Testis (tissue), 3 donors: ENCODE measurements around the gene MCC. TPM values are rescaled to one million over a fixed set of nuclear protein-coding genes. Genes with fewer than 3 reads are reported as not detected.

ENCODE experiments used
- DNase-seq: peaks from one replicate; pipeline ENCODE4 v3.0.0-alpha.2; 2019
- H3K27ac ChIP-seq, 2 donors: fragments of 200-600 bp; sonication (generic); one replicate each; pipeline ENCODE4 v1.5.1; 2019
- H3K27me3 ChIP-seq: fragments of 200-600 bp; sonication (generic); one replicate; pipeline ENCODE4 v1.5.1; 2019
- H3K36me3 ChIP-seq: fragments of 200-600 bp; sonication (generic); one replicate; pipeline ENCODE4 v1.5.1; 2017; ENCODE audit warnings: low read depth; ENCODE audit errors: missing control alignments
- H3K4me1 ChIP-seq: fragments of 200-600 bp; sonication (generic); one replicate; pipeline ENCODE4 v1.5.1; 2019
- H3K4me3 ChIP-seq, 2 donors: fragments of 200-600 bp; sonication (generic); one replicate each; pipeline ENCODE4 v1.5.1; 2017 to 2019
- H3K9me3 ChIP-seq: fragments of 200-600 bp; sonication (generic); one replicate; pipeline ENCODE4 v1.5.1; 2017
- CTCF ChIP-seq, 3 experiments: fragments of 450-650 bp in 2 of 3; fragments of 200-600 bp in 1 of 3; sonication (generic) in 1 of 3; IDR thresholded peaks; one replicate each; pipeline ENCODE4 v1.5.1; 2016 to 2019; ENCODE audit warnings: antibody characterized with exemption in 3 of 3, mild to moderate bottlenecking in 2 of 3, moderate library complexity in 1 of 3
- POLR2A ChIP-seq: fragments of 450-650 bp; IDR thresholded peaks from one replicate; pipeline ENCODE4 v1.6.1; 2017; ENCODE audit warnings: antibody characterized with exemption, mild to moderate bottlenecking, moderate library complexity
- WGBS, 2 donors: methylation state at CpG; one replicate each; pipeline ENCODE4 v1.1.5; 2018; 5-methylcytosine and 5-hydroxymethylcytosine counted together
- intact Hi-C: fragments of 100-400 bp; cut with DNase I; formaldehyde crosslinking; loops from one replicate; pipeline ENCODE4 v1.15.1; 2023; ENCODE audit warnings: low total_unique reads
- polyA plus RNA-seq: library from polyadenylated mRNA; stranded (reverse); fragments of 350-450 nt; fragmentation: Illumina TruSeq; extraction: RNeasy Lipid Tissue Mini Kit (QIAGEN cat#74804); gene quantifications from one replicate; pipeline ENCODE4 v1.2.3, GENCODE V29; 2014; ENCODE audit warnings: low read depth, low replicate concordance; ENCODE audit not compliant: insufficient read depth
- total RNA-seq, 2 donors: library from RNA; depleted of rRNA; stranded (reverse); fragments of >200 nt; gene quantifications; one replicate each; pipeline ENCODE4 v1.2.3, GENCODE V29; 2016

Gene MCC
- total and polyA plus RNA-seq, 3 donors from 2014 or later: 7.1 to 23.7 (median 21.4) TPM

- WGBS, 2 donors: 37 to 48% methylated on average over 9 of the region's 9 CpGs
- H3K27ac ChIP-seq: no peak overlapping the region
- intact Hi-C loops: no loop called here
- H3K9me3 ChIP-seq: no peaks in the 10 kb centered on the region
- no peaks in the 10 kb centered on the region for H3K27me3 ChIP-seq
- peaks cover 11% of the 10 kb centered on the region for H3K4me1 ChIP-seq
- no peak overlapping the region for H3K4me3 ChIP-seq
- TF ChIP-seq POLR2A: no peak
- no peaks in the 10 kb centered on the region for H3K36me3 ChIP-seq
- no peak for DNase-seq
These were observed 437.4 kb downstream of the MCC start for GRCh38 chr5:113050721-113051382.

DNA sequence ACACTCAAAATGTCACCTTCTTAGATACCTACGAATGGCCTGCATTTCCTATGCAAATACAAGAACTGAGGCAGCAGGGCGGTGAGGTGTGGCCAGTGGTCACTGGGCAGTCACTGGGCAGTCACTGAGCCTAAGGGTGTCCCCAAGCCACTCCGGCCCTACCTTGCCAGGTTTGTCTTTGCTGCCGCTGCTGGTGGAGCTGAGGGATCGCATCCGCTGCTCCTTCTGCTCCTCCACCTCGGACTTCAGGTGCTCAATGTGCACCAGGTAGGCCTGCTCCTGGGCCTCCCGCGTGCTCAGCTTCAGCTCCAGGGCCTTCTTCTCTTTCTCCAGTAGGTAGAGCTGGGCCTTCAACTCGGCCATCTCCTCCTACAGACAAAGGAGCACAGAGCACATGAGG, 439.3 kb downstream of the MCC start:
- TF ChIP-seq POLR2A (no peak), CTCF (IDR thresholded peaks at IDR 0.05) (no peak)
- no peaks in the 10 kb centered on the region for H3K27me3 ChIP-seq
- H3K9me3 ChIP-seq: no peaks in the 10 kb centered on the region
- H3K4me3 ChIP-seq: no peak overlapping the region
- peaks cover 11% of the 10 kb centered on the region for H3K4me1 ChIP-seq
- no peaks in the 10 kb centered on the region for H3K36me3 ChIP-seq
- intact Hi-C loops: no loop called here
- 92 to 97% methylated on average over 8 to 10 of the region's 10 CpGs for WGBS, 2 donors
- no peak overlapping the region for H3K27ac ChIP-seq
- DNase-seq: no peak

- Histone ChIP-seq H3K4me3 (no peak overlapping the region), H3K27ac (no peak overlapping the region), H3K27me3 (no peaks in the 10 kb centered on the region), H3K4me1 (peaks cover 11% of the 10 kb centered on the region), H3K36me3 (no peaks in the 10 kb centered on the region), H3K9me3 (no peaks in the 10 kb centered on the region)
- no peak for DNase-seq
- 58 to 59% methylated on average over 11 of the region's 11 CpGs for WGBS, 2 donors
- TF ChIP-seq CTCF (IDR thresholded peaks at IDR 0.05): no peak
- intact Hi-C loops: no loop called here
These were observed 440.3 kb downstream of the MCC start for GRCh38 chr5:113047733-113048652.

- DNase-seq: no peak
- TF ChIP-seq POLR2A (no peak), CTCF (IDR thresholded peaks at IDR 0.05) (no peak)
- Histone ChIP-seq H3K9me3 (no peaks in the 10 kb centered on the region), H3K27me3 (no peaks in the 10 kb centered on the region), H3K36me3 (no peaks in the 10 kb centered on the region), H3K4me3 (no peak overlapping the region), H3K27ac (no peak overlapping the region), H3K4me1 (peaks cover 11% of the 10 kb centered on the region)
- WGBS, 2 donors: 63 to 81% methylated on average over 2 of the region's 2 CpGs
- intact Hi-C loops: no loop called here
These were observed 441.0 kb downstream of the MCC start for GRCh38 chr5:113047234-113047633.

- WGBS, 2 donors: 77 to 83% methylated on average over 11 of the region's 11 CpGs
- no peak for DNase-seq
- TF ChIP-seq POLR2A: no peak
- TF ChIP-seq CTCF (IDR thresholded peaks at IDR 0.05): no peak
- H3K4me3 ChIP-seq: no peak overlapping the region
- no peaks in the 10 kb centered on the region for H3K9me3 ChIP-seq
- intact Hi-C loops: no loop called here
- no peak overlapping the region for H3K27ac ChIP-seq
- peaks cover 5% of the 10 kb centered on the region for H3K4me1 ChIP-seq
- H3K36me3 ChIP-seq: no peaks in the 10 kb centered on the region
- no peaks in the 10 kb centered on the region for H3K27me3 ChIP-seq
These were observed 443.3 kb downstream of the MCC start for GRCh38 chr5:113044776-113045465.
